HFF-Myc (cell line): Measurements from ENCODE around the gene NCOA3.

ENCODE experiments used
- DNase-seq: peaks from one replicate; pipeline ENCODE4 v3.0.0-alpha.2; 2011; ENCODE audit warnings: low read depth; ENCODE audit errors: extremely low read depth
- H3K4me3 ChIP-seq: replicated peaks from 2 replicates; pipeline ENCODE4 v1.5.1; 2011; ENCODE audit warnings: low read depth, mild to moderate bottlenecking, control low read depth, low read length
- TF ChIP-seq, protein P1 (sequence below): IDR thresholded peaks from 2 replicates; pipeline ENCODE4 v1.5.1; 2012; ENCODE audit warnings: mild to moderate bottlenecking, low read depth, low read length, control low read depth; ENCODE audit errors: missing control alignments

The NCOA3 gene

DNA sequence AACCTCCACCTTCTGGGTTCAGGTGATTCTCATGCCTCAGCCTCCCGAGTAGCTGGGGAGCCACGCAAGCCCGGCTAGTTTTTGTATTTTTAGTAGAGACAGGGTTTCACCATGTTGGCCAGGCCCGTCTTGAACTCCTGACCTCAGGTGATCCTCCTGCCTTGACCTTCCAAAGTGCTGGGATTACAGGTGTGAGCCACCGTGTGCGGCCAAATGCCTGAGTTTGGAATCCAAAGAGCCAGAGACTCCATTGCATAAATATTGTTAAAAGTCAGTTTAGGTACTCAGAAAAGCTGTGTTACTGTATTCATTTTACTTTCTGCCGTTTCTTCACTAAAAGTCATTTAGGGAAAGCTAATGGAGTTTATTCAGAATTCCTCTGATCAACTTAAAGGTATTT is 146.3 kb downstream of the NCOA3 start:
- TF ChIP-seq, protein P1, sequence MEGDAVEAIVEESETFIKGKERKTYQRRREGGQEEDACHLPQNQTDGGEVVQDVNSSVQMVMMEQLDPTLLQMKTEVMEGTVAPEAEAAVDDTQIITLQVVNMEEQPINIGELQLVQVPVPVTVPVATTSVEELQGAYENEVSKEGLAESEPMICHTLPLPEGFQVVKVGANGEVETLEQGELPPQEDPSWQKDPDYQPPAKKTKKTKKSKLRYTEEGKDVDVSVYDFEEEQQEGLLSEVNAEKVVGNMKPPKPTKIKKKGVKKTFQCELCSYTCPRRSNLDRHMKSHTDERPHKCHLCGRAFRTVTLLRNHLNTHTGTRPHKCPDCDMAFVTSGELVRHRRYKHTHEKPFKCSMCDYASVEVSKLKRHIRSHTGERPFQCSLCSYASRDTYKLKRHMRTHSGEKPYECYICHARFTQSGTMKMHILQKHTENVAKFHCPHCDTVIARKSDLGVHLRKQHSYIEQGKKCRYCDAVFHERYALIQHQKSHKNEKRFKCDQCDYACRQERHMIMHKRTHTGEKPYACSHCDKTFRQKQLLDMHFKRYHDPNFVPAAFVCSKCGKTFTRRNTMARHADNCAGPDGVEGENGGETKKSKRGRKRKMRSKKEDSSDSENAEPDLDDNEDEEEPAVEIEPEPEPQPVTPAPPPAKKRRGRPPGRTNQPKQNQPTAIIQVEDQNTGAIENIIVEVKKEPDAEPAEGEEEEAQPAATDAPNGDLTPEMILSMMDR: no peak
- no peak for DNase-seq
- H3K4me3 ChIP-seq: no peak overlapping the region

DNA sequence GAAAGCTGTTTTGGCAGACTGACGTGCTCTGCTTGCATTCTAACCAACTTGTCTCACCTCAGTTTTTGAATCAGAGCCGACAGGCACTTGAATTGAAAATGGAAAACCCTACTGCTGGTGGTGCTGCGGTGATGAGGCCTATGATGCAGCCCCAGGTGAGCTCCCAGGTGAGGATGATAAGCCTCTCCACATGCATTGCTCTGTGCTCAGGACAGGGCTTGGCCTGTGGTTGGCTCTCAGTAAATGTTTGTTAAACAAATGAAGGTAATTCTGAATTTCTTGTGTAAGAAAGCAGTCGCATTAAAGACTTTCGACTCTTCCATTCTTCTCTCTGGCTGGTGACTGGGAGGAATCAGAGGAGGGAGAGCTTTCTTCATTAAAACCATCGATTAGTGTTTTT is 147.3 kb downstream of the NCOA3 start:
- DNase-seq: no peak
- TF ChIP-seq, protein P1: no peak
- H3K4me3 ChIP-seq: no peak overlapping the region

DNA sequence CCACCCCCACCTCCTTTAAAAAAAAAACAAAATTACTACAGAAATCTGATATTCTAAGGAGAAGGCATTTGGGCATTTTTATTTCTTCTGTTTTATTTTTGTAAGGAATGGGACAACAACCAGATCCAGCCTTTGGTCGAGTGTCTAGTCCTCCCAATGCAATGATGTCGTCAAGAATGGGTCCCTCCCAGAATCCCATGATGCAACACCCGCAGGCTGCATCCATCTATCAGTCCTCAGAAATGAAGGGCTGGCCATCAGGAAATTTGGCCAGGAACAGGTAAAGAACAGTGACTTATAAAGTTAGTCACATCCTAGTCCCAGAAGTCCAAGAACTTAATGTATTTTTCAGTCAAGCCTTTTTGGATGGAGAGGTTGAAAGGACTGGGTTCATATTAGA is 150.6 kb downstream of the NCOA3 start:
- TF ChIP-seq, protein P1: no peak
- no peak for DNase-seq

DNA sequence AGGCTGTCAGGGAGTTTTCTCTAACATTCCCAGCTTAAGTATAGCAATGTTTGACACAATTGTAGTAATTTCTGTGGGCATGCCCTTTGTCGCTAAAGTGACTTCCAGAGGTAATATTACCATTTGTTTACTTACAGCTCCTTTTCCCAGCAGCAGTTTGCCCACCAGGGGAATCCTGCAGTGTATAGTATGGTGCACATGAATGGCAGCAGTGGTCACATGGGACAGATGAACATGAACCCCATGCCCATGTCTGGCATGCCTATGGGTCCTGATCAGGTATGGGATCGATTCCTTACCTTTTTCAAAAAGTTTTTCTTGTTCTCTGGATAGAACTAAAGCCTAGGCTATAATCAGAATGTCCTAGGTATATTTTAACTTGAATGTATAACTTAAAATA is 151.1 kb downstream of the NCOA3 start:
- TF ChIP-seq, protein P1: no peak
- DNase-seq: no peak

More for the DNA sequence above, 150.6 kb downstream of the NCOA3 start:
- H3K4me3 ChIP-seq: no peak overlapping the region

DNA sequence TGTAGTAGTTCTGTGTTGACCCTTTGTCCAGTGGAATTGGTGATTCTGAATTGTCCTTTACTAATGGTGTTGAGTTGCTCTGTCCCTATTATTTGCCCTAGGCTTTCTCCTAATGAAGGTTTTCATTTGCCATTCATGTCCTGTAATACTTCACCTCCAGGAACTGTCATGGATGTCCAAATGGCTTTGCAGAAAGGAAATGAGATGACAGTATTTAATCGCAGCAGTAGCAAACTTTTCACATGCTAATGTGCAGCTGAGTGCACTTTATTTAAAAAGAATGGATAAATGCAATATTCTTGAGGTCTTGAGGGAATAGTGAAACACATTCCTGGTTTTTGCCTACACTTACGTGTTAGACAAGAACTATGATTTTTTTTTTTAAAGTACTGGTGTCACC is 152.2 kb downstream of the NCOA3 start:
- no peak for DNase-seq
- no peak overlapping the region for H3K4me3 ChIP-seq
- TF ChIP-seq, protein P1: no peak

More for the DNA sequence above, 151.1 kb downstream of the NCOA3 start:
- H3K4me3 ChIP-seq: no peak overlapping the region

DNA sequence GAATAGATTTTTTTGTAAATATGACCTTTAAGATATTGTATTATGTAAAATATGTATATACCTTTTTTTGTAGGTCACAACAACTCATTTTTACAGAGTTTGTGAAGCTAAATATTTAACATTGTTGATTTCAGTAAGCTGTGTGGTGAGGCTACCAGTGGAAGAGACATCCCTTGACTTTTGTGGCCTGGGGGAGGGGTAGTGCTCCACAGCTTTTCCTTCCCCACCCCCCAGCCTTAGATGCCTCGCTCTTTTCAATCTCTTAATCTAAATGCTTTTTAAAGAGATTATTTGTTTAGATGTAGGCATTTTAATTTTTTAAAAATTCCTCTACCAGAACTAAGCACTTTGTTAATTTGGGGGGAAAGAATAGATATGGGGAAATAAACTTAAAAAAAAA is 152.7 kb downstream of the NCOA3 start:
- no peak overlapping the region for H3K4me3 ChIP-seq
- no peak for DNase-seq
- TF ChIP-seq, protein P1: no peak

DNA sequence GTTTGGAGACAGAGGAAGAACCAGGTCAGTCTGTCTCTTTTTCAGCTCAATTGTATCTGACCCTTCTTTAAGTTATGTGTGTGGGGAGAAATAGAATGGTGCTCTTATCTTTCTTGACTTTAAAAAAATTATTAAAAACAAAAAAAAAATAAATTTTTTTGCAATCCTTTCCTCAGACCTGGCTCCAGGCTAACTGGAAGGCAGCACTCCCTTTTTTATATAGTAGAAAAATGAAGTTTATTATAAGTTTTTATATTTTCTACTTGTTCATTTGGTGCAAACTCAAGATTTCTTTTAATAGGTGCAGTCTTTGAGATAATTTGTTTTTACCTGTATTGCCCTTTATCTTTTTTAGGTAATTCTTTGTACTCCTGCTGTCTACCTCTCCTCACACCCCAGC is 153.9 kb downstream of the NCOA3 start:
- DNase-seq: no peak
- TF ChIP-seq, protein P1: no peak
- no peak overlapping the region for H3K4me3 ChIP-seq
